ENCODE results near the gene GPBP1. TPM values are rescaled to one million over a fixed set of nuclear protein-coding genes. Genes with fewer than 3 reads are reported as not detected.

The GPBP1 gene
- total and polyA plus RNA-seq, 9 of the 15 experiments (the other 6 are each of a cell fraction or from before 2014, with no cell fraction given) = 31.0 to 109 (median 68.4) TPM

DNA sequence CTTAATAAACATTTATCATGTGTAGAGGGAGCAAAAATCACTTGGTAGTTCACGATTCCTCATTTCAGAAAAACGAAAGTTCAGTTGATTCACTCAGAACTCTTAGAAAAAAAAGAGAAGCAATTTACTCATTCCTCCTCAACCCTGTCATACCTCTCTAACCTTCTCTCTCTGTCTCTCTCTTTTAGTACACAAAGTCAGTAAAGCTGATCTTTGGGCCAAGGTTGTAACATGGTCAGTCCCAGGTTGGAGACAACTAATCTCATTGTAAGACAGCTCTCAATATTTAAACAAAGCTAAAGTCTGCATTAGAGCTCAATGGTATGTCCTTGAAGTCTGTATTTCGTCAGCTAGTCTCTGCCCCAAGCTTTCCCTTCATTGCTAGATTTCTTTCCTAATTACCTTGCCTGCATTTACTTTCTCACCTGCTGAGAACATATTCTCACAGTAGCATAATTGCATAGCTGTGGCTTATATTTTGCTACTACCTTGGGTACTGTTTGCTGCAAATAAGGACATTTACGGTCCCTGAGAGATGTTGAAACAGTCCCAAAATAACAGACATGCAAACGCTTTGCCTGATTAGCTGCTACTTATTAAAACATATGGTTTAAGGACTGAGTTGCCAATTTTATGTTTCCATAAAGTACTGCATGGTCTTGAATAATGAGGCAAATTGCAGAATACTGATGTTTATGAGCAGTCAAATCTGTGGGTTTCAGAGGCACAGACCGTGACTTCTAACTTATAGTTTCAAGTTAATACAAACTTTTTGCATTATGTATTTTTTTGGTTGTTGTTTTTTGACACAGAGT lies 138.3 kb downstream of the GPBP1 start:
- Histone ChIP-seq H3K36me3 (ENCODE audit: control insufficient read depth, insufficient read depth, low read length) (no peaks in the 10 kb centered on the region), H4K20me1 (replicated peaks; ENCODE audit: control insufficient read depth, insufficient read depth, low read length) (no peaks in the 10 kb centered on the region), H3K4me3 (no peak overlapping the region), H3K4me1 (replicated peaks in 1 of 2; ENCODE audit: control insufficient read depth in 2 of 2, insufficient read depth in 2 of 2, low read length in 2 of 2) (no peaks in the 10 kb centered on the region), H3K27ac (ENCODE audit: extremely low read depth, low read depth, low read length) (no peak overlapping the region), H3K4me2 (ENCODE audit: insufficient read depth, low read length) (no peak overlapping the region), H3K9me1 (ENCODE audit: control insufficient read depth, insufficient read depth, low read length) (no peaks in the 10 kb centered on the region), H2AFZ (ENCODE audit: low read depth, low read length) (no peak overlapping the region), H3K27me3 (ENCODE audit: control insufficient read depth in 2 of 2, insufficient read depth in 2 of 2, low read length in 2 of 2) (peaks cover 0 to 9% of the 10 kb centered on the region in 2 experiments; a peak in 3 of 5 replicates), H3K9me3 (replicated peaks; ENCODE audit: control insufficient read depth, insufficient read depth, low read depth, low read length) (no peaks in the 10 kb centered on the region), H3K79me2 (ENCODE audit: control insufficient read depth, insufficient read depth, low read length) (no peaks in the 10 kb centered on the region), H3K9ac (ENCODE audit: insufficient read depth in 1 of 2, low read depth in 2 of 2, low read length in 2 of 2) (no peak overlapping the region)
- intact Hi-C loops (cut with micrococcal nuclease) = no loop called here
- WGBS (ENCODE audit: insufficient coverage, low coverage, missing lambda C conversion rate) = under 1% methylated on average over 6 of the region's 6 CpGs
- ATAC-seq (no peak), DNase-seq (ENCODE audit: extremely low read depth in 1 of 4, low spot score in 3 of 4) (no peak), FAIRE-seq (no peak)
- TF ChIP-seq SMAD4 (CRISPR knock-in tag; conservative IDR thresholded peaks at IDR 0.05) = no peak
- BruUV-seq (replicated peaks) = no TSS peak
- in situ Hi-C loops (cut with MboI) = loop anchor here (25.0 kb wide), 1 partner anchor 1550 kb away; no protein-coding TSS in a partner anchor
- POLR2A ChIA-PET = no interaction called here
- CTCF ChIA-PET (ENCODE audit: low intra/inter-chr PET ratio) = no interaction called here

GRCh38 chr5:57313716-57314115 lies 139.9 kb downstream of the GPBP1 start:
- Histone ChIP-seq H3K9ac (ENCODE audit: insufficient read depth in 1 of 2, low read depth in 2 of 2, low read length in 2 of 2) (no peak overlapping the region), H3K36me3 (ENCODE audit: control insufficient read depth, insufficient read depth, low read length) (no peaks in the 10 kb centered on the region), H3K4me1 (replicated peaks in 1 of 2; ENCODE audit: control insufficient read depth in 2 of 2, insufficient read depth in 2 of 2, low read length in 2 of 2) (no peaks in the 10 kb centered on the region), H3K4me2 (ENCODE audit: insufficient read depth, low read length) (no peak overlapping the region), H2AFZ (ENCODE audit: low read depth, low read length) (no peak overlapping the region), H3K27me3 (ENCODE audit: control insufficient read depth in 2 of 2, insufficient read depth in 2 of 2, low read length in 2 of 2) (peaks cover 8 to 18% of the 10 kb centered on the region in 2 experiments; a peak in 3 of 5 replicates), H3K9me1 (ENCODE audit: control insufficient read depth, insufficient read depth, low read length) (no peaks in the 10 kb centered on the region), H3K4me3 (no peak overlapping the region), H3K27ac (ENCODE audit: extremely low read depth, low read depth, low read length) (no peak overlapping the region), H4K20me1 (replicated peaks; ENCODE audit: control insufficient read depth, insufficient read depth, low read length) (no peaks in the 10 kb centered on the region), H3K79me2 (ENCODE audit: control insufficient read depth, insufficient read depth, low read length) (no peaks in the 10 kb centered on the region), H3K9me3 (replicated peaks; ENCODE audit: control insufficient read depth, insufficient read depth, low read depth, low read length) (no peaks in the 10 kb centered on the region)
- FAIRE-seq (no peak), DNase-seq (ENCODE audit: extremely low read depth in 1 of 4, low spot score in 3 of 4) (no peak), ATAC-seq (no peak)
- 0% methylated on average over 3 of the region's 3 CpGs for WGBS (ENCODE audit: insufficient coverage, low coverage, missing lambda C conversion rate)
- POLR2A ChIA-PET = no interaction called here
- BruUV-seq (replicated peaks) = no TSS peak
- intact Hi-C loops (cut with micrococcal nuclease) = no loop called here
- in situ Hi-C loops (cut with MboI) = loop anchor here (25.0 kb wide), 1 partner anchor 1549 kb away; no protein-coding TSS in a partner anchor
- CTCF ChIA-PET (ENCODE audit: low intra/inter-chr PET ratio) = no interaction called here
- TF ChIP-seq FOS (IDR thresholded peaks at IDR 0.05; ENCODE audit: extremely low read depth, insufficient read length) (no peak), NONO (IDR thresholded peaks at IDR 0.05; ENCODE audit: low read depth in 2 of 2, low read length in 1 of 2) (no peak), ZNF175 (CRISPR knock-in tag; IDR thresholded peaks at IDR 0.05; ENCODE audit: low read depth) (no peak), XRCC3 (IDR thresholded peaks at IDR 0.05) (no peak), TEAD4 (IDR thresholded peaks at IDR 0.05; ENCODE audit: low read length) (no peak), TEAD4 (CRISPR knock-in tag; IDR thresholded peaks at IDR 0.05; ENCODE audit: borderline replicate concordance) (no peak), TARDBP (IDR thresholded peaks at IDR 0.05) (no peak), OTX1 (CRISPR knock-in tag; IDR thresholded peaks at IDR 0.05) (no peak), LARP7 (IDR thresholded peaks at IDR 0.05) (no peak), MXD1 (CRISPR knock-in tag; IDR thresholded peaks at IDR 0.05; ENCODE audit: borderline replicate concordance, poor library complexity, severe bottlenecking) (no peak), WHSC1 (IDR thresholded peaks at IDR 0.05; ENCODE audit: low read length) (no peak), SMARCA5 (IDR thresholded peaks at IDR 0.05) (no peak), TBL1XR1 (IDR thresholded peaks at IDR 0.05; ENCODE audit: low read length in 2 of 2) (no peak)
